ENCODE measurements around the gene FAM217A. TPM values are rescaled to one million over a fixed set of nuclear protein-coding genes. Genes with fewer than 3 reads are reported as not detected.

FAM217A gene
- total and polyA plus RNA-seq, 7 donors: 0.03 TPM; not detected in 6

- Histone ChIP-seq H3K27ac (no peak overlapping the region), H3K4me3 (no peak overlapping the region), H3K27me3 (no peaks in the 10 kb centered on the region), H3K36me3 (peaks cover 0 to 10% (median 0%) of the 10 kb centered on the region in 4 donors), H3K4me1 (peaks cover 0 to 45% (median 38%) of the 10 kb centered on the region in 4 donors), H3K9me3 (no peaks in the 10 kb centered on the region)
- DNase-seq: no peak
- TF ChIP-seq CTCF (IDR thresholded peaks at IDR 0.05): no peak
- no peak for TF ChIP-seq POLR2A (IDR thresholded peaks at IDR 0.05)
- no peak for TF ChIP-seq EP300 (IDR thresholded peaks at IDR 0.05)
- no peak for TF ChIP-seq POLR2AphosphoS5 (IDR thresholded peaks at IDR 0.05)
- intact Hi-C loops (cut with DNase I): no loop called here
- 74 to 84% methylated on average over 1 of the region's 1 CpG for WGBS, 2 donors
Observed at GRCh38 chr6:4031442-4031841, 47.5 kb downstream of the FAM217A start.

GRCh38 chr6:4030669-4031068, 48.3 kb downstream of the FAM217A start:
- H3K4me1 ChIP-seq: peaks cover 0 to 51% (median 37%) of the 10 kb centered on the region in 4 donors
- TF ChIP-seq EP300 (IDR thresholded peaks at IDR 0.05) (no peak), CTCF (IDR thresholded peaks at IDR 0.05) (no peak), POLR2A (IDR thresholded peaks at IDR 0.05) (no peak), POLR2AphosphoS5 (IDR thresholded peaks at IDR 0.05) (no peak)

GRCh38 chr6:4029687-4030086, 49.2 kb downstream of the FAM217A start:
- DNase-seq: no peak
- no peak overlapping the region for H3K27ac ChIP-seq
- H3K36me3 ChIP-seq: peaks cover 0 to 5% (median 0%) of the 10 kb centered on the region in 4 donors
- no peak overlapping the region for H3K4me3 ChIP-seq
- intact Hi-C loops (cut with DNase I): loop anchor here (10.0 kb wide), 2 partner anchors 745 to 1265 kb away; partner anchors contain the start of genes CDYL and WRNIP1
- no peaks in the 10 kb centered on the region for H3K9me3 ChIP-seq
- peaks cover 0 to 59% (median 45%) of the 10 kb centered on the region in 4 donors for H3K4me1 ChIP-seq
- H3K27me3 ChIP-seq: no peaks in the 10 kb centered on the region
- 90% methylated on average over 7 of the region's 7 CpGs for WGBS, 2 donors
- no peak for TF ChIP-seq POLR2A (IDR thresholded peaks at IDR 0.05)
- TF ChIP-seq POLR2AphosphoS5 (IDR thresholded peaks at IDR 0.05): no peak
- no peak for TF ChIP-seq CTCF (IDR thresholded peaks at IDR 0.05)
- TF ChIP-seq EP300 (IDR thresholded peaks at IDR 0.05): no peak

More at GRCh38 chr6:4030669-4031068, 48.3 kb downstream of the FAM217A start:
- peaks cover 0 to 5% (median 0%) of the 10 kb centered on the region in 4 donors for H3K36me3 ChIP-seq
- H3K27ac ChIP-seq: no peak overlapping the region
- 72 to 79% methylated on average over 2 of the region's 2 CpGs for WGBS, 2 donors
- H3K4me3 ChIP-seq: no peak overlapping the region
- intact Hi-C loops (cut with DNase I): no loop called here
- DNase-seq: no peak
- H3K27me3 ChIP-seq: no peaks in the 10 kb centered on the region
- no peaks in the 10 kb centered on the region for H3K9me3 ChIP-seq

- H3K36me3 ChIP-seq: peaks cover 0 to 5% (median 0%) of the 10 kb centered on the region in 4 donors
- H3K4me3 ChIP-seq: no peak overlapping the region
- peaks cover 0 to 60% (median 52%) of the 10 kb centered on the region in 4 donors for H3K4me1 ChIP-seq
- H3K27me3 ChIP-seq: no peaks in the 10 kb centered on the region
- no peaks in the 10 kb centered on the region for H3K9me3 ChIP-seq
- intact Hi-C loops (cut with DNase I): loop anchor here (10.0 kb wide), 2 partner anchors 747 to 1263 kb away; partner anchors contain the start of genes CDYL and WRNIP1
- no peak for DNase-seq
- TF ChIP-seq EP300 (IDR thresholded peaks at IDR 0.05) (no peak), POLR2A (IDR thresholded peaks at IDR 0.05) (no peak), POLR2AphosphoS5 (IDR thresholded peaks at IDR 0.05) (no peak), CTCF (IDR thresholded peaks at IDR 0.05) (no peak)
- no peak overlapping the region for H3K27ac ChIP-seq
Observed at GRCh38 chr6:4028051-4028450, 50.9 kb downstream of the FAM217A start.

- TF ChIP-seq POLR2A (IDR thresholded peaks at IDR 0.05): no peak
- WGBS, 2 donors: 97 to 99% methylated on average over 1 of the region's 1 CpG
Observed at GRCh38 chr6:4025681-4026080, 53.3 kb downstream of the FAM217A start.

More at GRCh38 chr6:4025681-4026080, 53.3 kb downstream of the FAM217A start:
- Histone ChIP-seq H3K9me3 (no peaks in the 10 kb centered on the region), H3K4me1 (peaks cover 0 to 59% (median 55%) of the 10 kb centered on the region in 4 donors), H3K36me3 (no peaks in the 10 kb centered on the region), H3K4me3 (no peak overlapping the region), H3K27ac (no peak overlapping the region), H3K27me3 (no peaks in the 10 kb centered on the region)
- DNase-seq: no peak
- intact Hi-C loops (cut with DNase I): loop anchor here (10.0 kb wide), 2 partner anchors 749 to 1261 kb away; partner anchors contain the start of genes CDYL and WRNIP1

Measured in sigmoid colon (tissue), 7 donors.